GM18951 (cell line): Measurements from ENCODE around the gene ETNK1.
"Not testable (repeated sequence)": the region's sequence is repeated elsewhere in the genome, so short reads cannot be mapped to it uniquely, and the experiment has no call there.

Source experiments
- POLR2A ChIP-seq: IDR thresholded peaks from 4 replicates; pipeline ENCODE4 v1.6.1; 2011; ENCODE audit warnings: mild to moderate bottlenecking; ENCODE audit not compliant: insufficient read length, insufficient read depth; ENCODE audit errors: extremely low read depth
- in situ Hi-C: fragments of 300-500 bp; cut with MboI; formaldehyde crosslinking; loops from one replicate; pipeline ENCODE4 v1.12.0; 2022; ENCODE audit warnings: low sequenced_read_pairs, mixed read lengths, inconsistent platforms; ENCODE audit not compliant: unreplicated experiment

The ETNK1 gene, protein sequence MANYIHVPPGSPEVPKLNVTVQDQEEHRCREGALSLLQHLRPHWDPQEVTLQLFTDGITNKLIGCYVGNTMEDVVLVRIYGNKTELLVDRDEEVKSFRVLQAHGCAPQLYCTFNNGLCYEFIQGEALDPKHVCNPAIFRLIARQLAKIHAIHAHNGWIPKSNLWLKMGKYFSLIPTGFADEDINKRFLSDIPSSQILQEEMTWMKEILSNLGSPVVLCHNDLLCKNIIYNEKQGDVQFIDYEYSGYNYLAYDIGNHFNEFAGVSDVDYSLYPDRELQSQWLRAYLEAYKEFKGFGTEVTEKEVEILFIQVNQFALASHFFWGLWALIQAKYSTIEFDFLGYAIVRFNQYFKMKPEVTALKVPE

GRCh38 chr12:22624870-22625761 lies at the start of gene ETNK1:
Gene ETNK1, plus strand, starts transcription at chr12:22625171. Its CDS starts 260 bp downstream, at chr12:22625431.
- in situ Hi-C loops: no loop called here
- TF ChIP-seq POLR2A: peak; percentile 94

- no peak for TF ChIP-seq POLR2A
- in situ Hi-C loops: no loop called here
Measured at GRCh38 chr12:22576065-22576464, 48.9 kb upstream of the ETNK1 start.

GRCh38 chr12:22576473-22576872 lies 48.5 kb upstream of the ETNK1 start:
- TF ChIP-seq POLR2A: no peak
- in situ Hi-C loops: no loop called here

GRCh38 chr12:22577667-22578066 lies 47.3 kb upstream of the ETNK1 start:
- TF ChIP-seq POLR2A: no peak
- in situ Hi-C loops: no loop called here

DNA sequence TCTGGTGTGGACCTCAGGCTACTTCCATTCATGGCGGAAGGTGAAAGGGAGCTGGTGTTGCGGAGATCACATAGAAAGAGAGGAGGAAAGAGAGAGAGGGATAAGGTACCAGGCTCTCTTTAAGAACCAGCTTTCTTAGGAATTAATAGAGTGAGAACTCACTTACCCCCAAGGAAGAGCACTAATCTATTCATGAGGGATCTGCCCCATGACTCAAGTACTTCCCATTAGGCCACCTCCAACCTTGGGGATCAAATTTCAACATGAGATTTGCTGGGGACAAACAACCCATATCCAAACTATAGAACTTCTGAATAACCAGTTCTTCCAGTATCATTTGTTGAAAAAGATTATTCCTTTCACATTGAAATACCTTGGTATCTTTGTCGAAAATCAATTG lies 46.6 kb upstream of the ETNK1 start:
- in situ Hi-C loops: no loop called here
- TF ChIP-seq POLR2A: no peak

DNA sequence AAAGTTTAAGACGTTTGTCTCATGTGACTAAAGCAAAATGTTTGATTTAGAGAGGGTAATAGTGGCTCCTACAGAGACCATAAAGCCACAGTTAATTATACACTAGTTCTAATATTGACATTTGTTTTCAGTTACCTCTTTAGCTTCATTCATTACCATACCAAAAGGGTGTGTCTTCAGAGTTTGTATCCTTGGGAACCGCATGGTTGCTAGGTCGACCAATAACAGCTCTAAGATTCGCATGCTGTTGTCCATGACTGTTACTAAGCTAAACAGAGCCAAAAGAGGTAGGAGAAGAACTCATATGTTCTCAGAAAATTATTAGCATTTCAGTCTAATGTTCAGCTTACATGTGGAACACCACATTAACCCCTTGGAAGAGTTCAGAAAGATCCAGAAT lies 36.2 kb upstream of the ETNK1 start:
- in situ Hi-C loops: no loop called here
- TF ChIP-seq POLR2A: no peak

- in situ Hi-C loops: no loop called here
- TF ChIP-seq POLR2A: no peak
Measured at GRCh38 chr12:22593864-22594263, 31.1 kb upstream of the ETNK1 start.

- in situ Hi-C loops: not testable (repeated sequence)
Measured at GRCh38 chr12:22597539-22597938, 27.4 kb upstream of the ETNK1 start.

DNA sequence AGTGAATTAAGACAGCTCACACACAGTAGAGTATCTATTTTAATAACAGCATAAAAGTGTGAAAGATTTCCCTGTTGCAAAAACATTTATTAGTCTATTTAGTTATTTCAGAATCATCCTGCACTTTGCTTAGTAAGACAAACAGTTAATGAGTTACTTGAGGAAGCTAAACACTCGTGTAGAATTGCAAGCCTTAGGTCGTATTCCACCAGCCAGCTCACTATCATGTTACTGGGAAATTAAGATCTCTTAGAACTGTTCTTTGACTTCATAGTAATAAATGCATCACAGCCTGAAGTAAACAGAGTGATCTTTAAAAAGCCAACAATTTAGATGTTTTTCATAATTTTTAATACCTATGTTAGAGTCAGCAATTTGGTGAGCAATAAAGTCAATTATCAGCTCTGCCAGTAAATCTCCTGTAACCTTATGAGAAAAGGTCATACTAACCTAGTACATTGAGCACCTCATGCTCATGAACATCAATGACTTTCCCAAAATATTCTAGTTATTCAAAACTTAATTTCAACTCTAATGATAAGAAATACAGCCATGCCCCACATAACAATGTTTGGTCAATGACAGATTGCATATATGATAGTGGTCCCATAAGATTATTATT lies 26.7 kb upstream of the ETNK1 start:
- in situ Hi-C loops: no loop called here
- no peak for TF ChIP-seq POLR2A

DNA sequence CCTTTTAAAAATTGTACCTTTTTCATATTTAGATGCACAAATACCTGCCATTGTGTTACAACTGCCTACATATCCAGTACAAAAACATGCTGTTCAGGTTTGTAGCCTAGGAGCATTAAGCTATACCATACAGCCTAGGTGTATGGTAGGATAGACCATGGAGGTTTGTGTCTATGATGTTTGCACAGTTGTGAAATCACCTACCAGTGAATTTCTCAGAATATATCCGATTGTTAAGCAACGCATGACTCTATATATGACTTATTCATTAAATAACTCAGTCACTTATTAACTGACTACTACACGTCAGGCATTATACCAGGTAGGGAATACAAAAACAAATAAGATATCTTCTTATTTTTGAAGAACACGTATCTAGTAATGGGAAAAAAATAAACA lies 26.2 kb upstream of the ETNK1 start:
- in situ Hi-C loops: no loop called here
- no peak for TF ChIP-seq POLR2A

DNA sequence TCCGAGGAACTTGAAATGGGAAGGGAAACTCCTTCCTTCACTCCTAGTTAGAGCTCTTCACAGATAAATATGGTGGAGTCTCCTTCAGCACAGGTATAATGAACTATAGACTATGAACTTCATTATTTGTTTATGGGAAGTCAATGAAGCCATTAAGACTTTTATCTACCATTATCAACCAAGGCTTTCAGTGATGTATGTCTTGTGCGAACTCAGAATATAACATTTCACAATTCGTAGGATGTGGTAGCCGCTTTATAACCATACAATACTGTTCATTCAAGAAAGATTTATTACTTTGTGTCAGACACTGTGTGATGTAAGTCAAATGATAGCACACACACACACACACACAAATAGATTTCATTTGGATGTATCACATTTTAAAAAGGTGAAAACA lies 24.8 kb upstream of the ETNK1 start:
- in situ Hi-C loops: no loop called here
- no peak for TF ChIP-seq POLR2A

DNA sequence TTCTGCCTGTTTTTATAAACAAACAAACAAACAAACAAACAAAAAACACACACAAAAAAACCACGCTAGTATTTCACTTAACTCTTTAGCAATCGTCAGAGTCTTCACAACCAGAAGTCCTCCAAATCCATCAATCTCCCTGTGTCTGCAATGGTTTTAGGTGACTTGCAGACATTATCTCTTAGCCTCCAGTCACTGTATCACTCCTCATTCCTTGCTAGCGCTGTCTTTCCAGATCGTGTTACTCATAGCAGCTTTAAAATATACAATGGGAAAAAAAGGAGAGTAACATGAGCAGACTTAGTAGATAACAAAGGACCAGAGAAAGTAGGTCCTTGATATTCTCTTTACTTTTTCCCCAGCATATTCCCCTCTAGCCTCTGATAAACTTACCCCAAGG lies 15.5 kb upstream of the ETNK1 start:
- TF ChIP-seq POLR2A: no peak
- in situ Hi-C loops: no loop called here

DNA sequence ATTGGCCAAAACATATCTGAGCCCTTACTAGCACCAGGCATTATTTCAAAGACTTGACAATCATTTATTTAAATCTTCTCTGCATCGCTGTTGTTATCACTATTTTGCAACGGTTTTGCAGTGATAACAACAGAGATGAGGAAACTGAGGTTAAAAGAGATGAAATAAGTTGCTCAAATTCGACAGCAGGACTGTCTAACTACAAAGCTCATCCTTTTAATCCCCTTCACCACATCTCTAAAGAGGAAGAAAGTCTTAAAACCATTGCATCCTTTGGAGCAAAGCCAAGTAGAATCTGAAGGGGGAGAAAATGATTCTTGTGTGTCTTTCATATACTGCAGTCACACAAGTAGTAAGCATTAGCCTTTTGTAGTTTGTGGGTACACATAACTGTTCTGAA lies 14.8 kb upstream of the ETNK1 start:
- no peak for TF ChIP-seq POLR2A

DNA sequence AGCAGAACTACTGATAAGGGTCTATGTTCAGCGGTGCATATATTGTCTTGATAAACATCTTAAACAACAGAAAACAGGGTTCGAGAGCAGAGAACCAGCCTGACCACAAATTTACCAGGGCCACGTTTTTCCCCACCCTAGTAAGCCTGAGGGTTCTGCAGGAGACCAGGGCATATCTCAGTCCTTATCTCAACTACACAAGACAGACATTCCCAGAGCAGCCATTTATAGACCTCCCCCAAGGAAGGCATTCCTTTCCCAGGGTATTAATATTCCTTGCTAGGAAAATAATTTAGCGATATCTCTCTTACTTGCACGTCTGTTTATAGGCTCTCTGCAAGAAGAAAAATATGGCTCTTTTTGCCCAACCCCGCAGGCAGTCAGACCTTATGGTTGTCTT lies 12.1 kb upstream of the ETNK1 start:
- in situ Hi-C loops: not testable (repeated sequence)

More for the DNA sequence above, 14.8 kb upstream of the ETNK1 start:
- in situ Hi-C loops: no loop called here
